COLO668 (cell line): Measurements from ENCODE around the gene TSPYL1.
"Not testable (repeated sequence)": the region's sequence is repeated elsewhere in the genome, so short reads cannot be mapped to it uniquely, and the experiment has no call there.

ENCODE experiments used
- DNase-seq: peaks from one replicate; lab custom pipeline; 2025; ENCODE audit not compliant: unreplicated experiment; lab: John Stamatoyannopoulos, UW

The TSPYL1 gene

GRCh38 chr6:116298973-116299372, 19.2 kb upstream of the TSPYL1 start:
- no peak for DNase-seq

- no peak for DNase-seq
Measured at GRCh38 chr6:116298273-116298672, 18.5 kb upstream of the TSPYL1 start.

DNA sequence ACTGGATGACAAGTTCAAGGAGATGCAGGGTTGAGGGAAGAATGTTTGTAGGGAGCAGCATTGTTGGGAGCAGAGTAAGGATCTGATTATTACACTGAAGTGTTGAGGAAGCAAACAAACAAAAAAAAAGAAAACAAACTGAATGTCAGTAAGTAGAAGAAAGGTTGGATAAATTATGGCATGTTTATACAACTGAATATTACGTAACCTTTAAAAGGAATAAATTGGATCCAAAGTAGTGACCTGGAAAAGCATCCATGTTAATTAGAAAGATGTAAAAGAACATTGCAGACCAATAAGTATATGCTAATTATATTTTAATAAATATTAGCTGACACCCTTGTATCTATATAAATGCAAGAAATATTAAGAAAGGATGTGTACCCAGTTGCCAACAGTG, 12.8 kb upstream of the TSPYL1 start:
- DNase-seq: no peak

DNA sequence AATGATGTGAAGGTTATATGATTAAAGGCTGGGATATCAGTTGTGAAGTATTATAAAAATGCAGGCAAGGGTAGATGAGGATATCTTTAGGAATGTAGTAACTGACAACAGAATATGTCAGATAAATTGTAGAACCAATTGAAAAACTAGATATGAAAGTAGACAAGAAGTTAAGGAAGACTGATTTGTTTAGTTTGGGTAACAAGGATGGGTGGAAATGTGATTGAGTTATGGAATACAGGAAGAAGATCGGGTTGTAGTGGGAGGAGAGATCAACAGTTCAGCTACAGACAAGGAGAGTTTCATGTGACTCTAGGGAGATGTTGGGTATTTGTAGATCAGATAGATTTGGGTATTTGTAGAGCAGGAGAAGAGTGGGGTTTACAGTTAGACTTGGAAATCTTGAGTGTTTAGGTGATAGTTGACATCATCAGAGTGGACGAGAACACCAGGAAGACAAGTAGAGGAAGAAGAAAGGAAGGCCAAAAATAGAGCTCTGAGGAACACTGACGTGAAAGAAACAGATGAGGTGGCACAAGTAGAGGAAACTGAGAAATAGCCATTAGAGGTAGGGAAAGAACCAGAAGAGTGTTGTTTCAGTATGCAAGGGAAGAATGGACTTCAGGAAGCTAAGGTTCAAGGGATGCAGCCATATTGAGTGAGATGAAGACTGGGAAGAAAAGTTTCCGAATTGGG, 12.1 kb upstream of the TSPYL1 start:
- DNase-seq: no peak

DNA sequence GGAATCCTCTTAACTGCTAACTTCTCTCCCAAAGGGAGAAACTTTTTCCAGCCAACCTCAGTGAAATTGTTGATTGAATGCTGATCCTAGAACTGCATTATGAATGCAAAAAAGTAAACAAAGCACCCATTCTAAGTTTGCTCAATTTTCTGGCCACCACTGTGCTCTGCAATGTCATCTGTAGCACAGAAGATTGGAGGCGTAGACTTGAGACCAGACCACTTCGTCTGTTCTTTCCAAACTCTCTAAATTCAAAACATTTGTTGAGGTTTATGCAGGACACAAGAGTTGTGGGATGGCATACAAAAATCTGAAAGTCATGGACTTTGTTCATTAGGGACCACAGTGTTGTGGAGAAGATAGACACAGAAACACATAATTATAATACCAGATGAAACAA, 11.1 kb upstream of the TSPYL1 start:
- DNase-seq: no peak

DNA sequence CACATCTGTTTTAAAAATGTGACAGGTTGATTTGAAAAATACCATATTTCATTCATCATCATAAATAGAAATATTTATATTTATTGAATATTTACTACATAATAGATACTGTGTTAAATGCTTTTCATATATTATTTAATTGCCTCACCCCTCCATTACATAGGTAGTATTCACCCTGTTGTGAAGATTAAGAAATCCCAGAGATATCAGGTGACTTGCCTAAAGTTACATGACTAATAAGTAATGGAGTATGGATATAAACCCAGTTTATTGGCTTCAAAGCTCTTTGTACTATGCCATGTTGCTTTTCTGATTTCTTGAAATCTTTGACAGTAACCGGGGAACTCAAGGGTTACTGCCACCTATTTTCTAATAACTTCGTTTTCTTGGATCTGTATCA, 10.1 kb upstream of the TSPYL1 start:
- DNase-seq: no peak

- no peak for DNase-seq
Measured at GRCh38 chr6:116287689-116288282, 8.1 kb upstream of the TSPYL1 start.

GRCh38 chr6:116286773-116287358, 7.1 kb upstream of the TSPYL1 start:
- no peak for DNase-seq

DNA sequence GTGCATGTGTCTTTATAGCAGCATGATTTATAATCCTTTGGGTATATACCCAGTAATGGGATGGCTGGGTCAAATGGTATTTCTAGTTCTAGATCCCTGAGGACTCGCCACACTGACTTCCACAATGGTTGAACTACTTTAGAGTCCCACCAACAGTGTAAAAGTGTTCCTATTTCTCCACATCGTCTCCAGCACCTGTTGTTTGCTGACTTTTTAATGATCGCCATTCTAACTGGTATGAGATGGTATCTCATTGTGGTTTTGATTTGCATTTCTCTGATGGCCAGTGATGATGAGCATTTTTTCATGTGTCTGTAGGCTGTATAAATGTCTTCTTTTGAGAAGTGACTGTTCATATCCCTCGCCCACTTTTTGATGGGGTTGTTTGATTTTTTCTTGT, 5.3 kb upstream of the TSPYL1 start:
- not testable (repeated sequence) for DNase-seq

DNA sequence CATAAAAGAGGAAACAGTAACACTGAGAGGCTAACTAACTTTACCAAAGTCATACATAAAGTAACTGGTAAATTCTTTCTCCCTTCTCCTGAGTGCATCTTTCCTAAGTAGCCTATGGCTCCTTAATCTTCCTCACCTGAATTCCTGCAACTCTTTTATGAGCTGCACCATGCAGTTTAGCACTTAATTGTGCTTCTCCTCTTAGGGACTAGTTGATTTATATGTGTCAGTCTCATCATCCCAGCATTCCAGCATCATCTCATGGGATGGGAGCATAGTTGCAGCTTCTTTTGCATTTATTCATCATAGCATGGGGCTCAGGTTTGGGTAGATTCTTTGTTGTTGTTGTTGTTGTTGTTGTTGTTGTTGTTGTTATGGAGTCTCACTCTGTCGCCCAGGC, 3.5 kb upstream of the TSPYL1 start:
- DNase-seq: no peak

GRCh38 chr6:116282698-116283097, 3.0 kb upstream of the TSPYL1 start:
- DNase-seq: no peak

DNA sequence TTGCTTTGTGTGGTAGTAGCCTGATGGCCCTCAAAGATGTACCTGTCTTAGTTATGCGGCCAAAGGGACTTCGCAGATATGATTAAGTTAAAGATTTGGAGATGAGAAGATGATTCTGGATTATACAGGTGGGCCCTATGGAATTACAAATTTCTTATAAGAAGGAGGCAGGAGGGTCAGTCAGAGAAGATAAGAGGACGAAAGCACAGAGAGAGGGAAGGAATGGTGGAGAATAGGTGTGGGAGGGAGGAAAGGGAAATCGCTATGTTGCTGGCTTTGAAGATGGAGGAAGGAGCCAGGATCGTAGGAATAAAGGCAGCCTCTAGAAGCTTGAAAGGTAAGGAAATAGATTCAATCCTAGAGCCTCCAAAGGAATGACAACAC, 1.2 kb upstream of the TSPYL1 start:
- DNase-seq: no peak

DNA sequence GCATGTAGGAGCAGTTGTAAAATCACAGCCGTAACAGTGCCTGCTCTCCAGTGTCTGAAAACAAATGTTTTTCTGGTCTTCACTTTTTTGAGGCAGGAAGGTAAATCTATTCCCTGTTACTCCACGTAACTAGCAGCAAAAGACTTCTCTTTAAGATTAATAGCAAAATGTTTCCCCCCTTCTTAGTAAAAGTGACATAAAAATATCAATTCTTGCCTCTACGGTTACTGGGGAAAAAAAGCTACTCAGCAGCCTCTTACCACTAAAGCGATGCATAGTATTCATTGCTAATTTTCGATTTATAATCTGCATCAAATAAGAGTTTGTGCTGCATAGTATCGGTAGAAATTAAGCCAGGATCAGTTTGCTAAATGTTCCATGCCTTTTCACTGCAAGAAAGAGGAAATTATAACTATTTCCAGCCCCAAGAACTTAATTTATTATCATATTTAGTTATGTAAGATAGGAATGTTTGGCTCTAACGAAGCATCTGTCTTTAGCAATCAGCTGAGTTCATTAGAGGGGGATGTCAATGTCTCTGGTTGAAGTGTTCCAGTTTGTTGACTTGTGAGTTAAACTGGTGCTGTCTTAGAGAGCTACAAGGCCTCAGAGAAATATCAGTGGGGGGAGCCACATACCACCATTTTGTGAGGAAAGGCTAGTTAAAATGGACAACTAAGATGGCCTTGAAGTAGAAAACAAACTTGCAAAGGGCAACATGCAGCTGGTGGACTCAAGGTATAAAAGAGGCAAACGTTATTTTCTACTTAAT, 617 bp upstream of the TSPYL1 start:
- DNase-seq: no peak

- peak; percentile 28 for DNase-seq
Measured at GRCh38 chr6:116278854-116279231, 887 bp downstream of the TSPYL1 start.

GRCh38 chr6:116278481-116278829, 1.3 kb downstream of the TSPYL1 start:
- no peak for DNase-seq

- DNase-seq: no peak
Measured at GRCh38 chr6:116277124-116277523, 2.6 kb downstream of the TSPYL1 start.

- DNase-seq: no peak
Measured at GRCh38 chr6:116271149-116271708, 8.5 kb downstream of the TSPYL1 start.

- DNase-seq: no peak
Measured at GRCh38 chr6:116268589-116269293, 11.0 kb downstream of the TSPYL1 start.

DNA sequence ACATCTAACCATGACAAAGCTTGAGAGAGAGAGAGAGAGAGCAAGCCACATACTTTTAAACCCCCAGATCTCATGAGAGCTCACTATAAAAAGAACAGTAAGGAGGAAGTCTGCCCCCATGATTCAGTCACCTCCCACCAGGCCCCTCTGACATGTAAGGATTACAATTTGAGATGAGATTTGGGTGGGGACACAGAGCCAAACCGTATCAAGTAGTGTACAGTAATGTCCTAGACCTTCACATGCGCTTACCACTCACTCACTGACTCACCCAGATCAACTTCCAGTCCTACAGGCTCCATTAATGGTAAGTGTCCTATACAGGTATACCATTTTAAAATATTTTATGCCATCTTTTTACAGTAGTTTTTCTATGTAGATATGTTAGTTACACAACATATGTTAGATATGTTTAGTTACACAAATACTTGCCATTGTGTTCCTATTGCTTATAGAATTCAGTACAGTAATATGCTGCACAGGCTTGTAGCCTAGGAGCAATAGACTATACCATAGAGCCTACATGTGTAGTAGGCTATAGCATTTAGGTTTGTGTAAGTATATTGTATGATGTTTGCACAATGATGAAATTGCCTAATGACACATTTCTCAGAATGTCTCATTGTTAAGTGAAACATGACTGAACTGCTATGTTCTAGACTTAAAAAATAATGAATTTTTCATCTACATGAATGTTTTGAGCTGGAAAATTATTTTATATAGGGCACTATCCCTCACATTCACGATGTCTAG, 11.7 kb downstream of the TSPYL1 start:
- DNase-seq: no peak

GRCh38 chr6:116266803-116267202, 12.9 kb downstream of the TSPYL1 start:
- DNase-seq: no peak
